ENCODE data around the gene NOL7. TPM values are rescaled to one million over a fixed set of nuclear protein-coding genes. Genes with fewer than 3 reads are reported as not detected.

NOL7 gene
- total and polyA plus RNA-seq, 4 donors, result 25.6 to 43.0 (median 31.0) TPM

GRCh38 chr6:13660893-13661292 is 45.8 kb downstream of the NOL7 start (continued):
- TF ChIP-seq HNF4G (IDR thresholded peaks at IDR 0.05), result no peak

DNA sequence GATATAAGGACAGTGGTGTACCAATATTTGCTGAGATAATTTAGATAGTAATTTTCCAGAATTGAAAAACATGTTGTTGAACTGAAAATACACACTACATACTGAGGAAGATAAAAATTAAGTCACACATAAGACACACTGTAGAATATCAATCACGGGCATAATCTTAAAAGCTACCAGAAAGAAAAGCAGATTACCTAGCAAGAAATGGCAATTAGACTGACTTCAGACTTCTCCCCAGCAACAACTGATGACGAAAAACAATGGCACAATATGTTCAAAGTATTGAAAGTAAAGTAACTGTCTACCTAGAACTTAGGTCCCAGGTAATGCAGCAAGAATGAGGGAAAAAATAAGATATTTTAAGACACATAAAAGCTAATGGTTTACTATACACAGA is 46.5 kb downstream of the NOL7 start:
- H3K9me3 ChIP-seq (ENCODE audit: control insufficient read depth in 4 of 4, low read length in 3 of 4), result peaks cover 0 to 1% (median 0%) of the 10 kb centered on the region in 4 donors
- no peak overlapping the region for H3K9ac ChIP-seq (ENCODE audit: low read depth in 1 of 2, low read length in 2 of 2)
- no peak overlapping the region for H3K4me3 ChIP-seq (ENCODE audit: low read depth in 1 of 3, low read length in 3 of 3)
- peaks cover 3 to 18% (median 13%) of the 10 kb centered on the region in 4 donors for H3K4me1 ChIP-seq (ENCODE audit: control insufficient read depth in 4 of 4, insufficient read depth in 4 of 4, low read length in 3 of 4)
- H3K27me3 ChIP-seq (ENCODE audit: control insufficient read depth in 4 of 4, insufficient read depth in 4 of 4, low read length in 3 of 4), result no peaks in the 10 kb centered on the region
- TF ChIP-seq REST (IDR thresholded peaks at IDR 0.05) (no peak), JUND (IDR thresholded peaks at IDR 0.05) (no peak), YY1 (IDR thresholded peaks at IDR 0.05) (no peak), RAD21 (IDR thresholded peaks at IDR 0.05) (no peak), CTCF (IDR thresholded peaks at IDR 0.05; ENCODE audit: low read depth, low read length, missing input control) (no peak), NR2F2 (IDR thresholded peaks at IDR 0.05) (no peak), SP1 (IDR thresholded peaks at IDR 0.05) (no peak), GABPA (IDR thresholded peaks at IDR 0.05 in 1 of 2, conservative IDR thresholded peaks at IDR 0.05 in 1 of 2) (no peak), FOXA1 (IDR thresholded peaks at IDR 0.05) (no peak), FOXA2 (IDR thresholded peaks at IDR 0.05) (no peak), HNF4G (IDR thresholded peaks at IDR 0.05) (no peak)
- DNase-seq (ENCODE audit: low spot score), result no peak
- WGBS, result 71% methylated on average over 2 of the region's 2 CpGs
- H3K27ac ChIP-seq (ENCODE audit: low read depth in 1 of 2, low read length in 2 of 2), result no peak overlapping the region
- no peaks in the 10 kb centered on the region for H3K36me3 ChIP-seq (ENCODE audit: control insufficient read depth in 4 of 4, insufficient read depth in 3 of 4, low read depth in 1 of 4, low read length in 3 of 4)

DNA sequence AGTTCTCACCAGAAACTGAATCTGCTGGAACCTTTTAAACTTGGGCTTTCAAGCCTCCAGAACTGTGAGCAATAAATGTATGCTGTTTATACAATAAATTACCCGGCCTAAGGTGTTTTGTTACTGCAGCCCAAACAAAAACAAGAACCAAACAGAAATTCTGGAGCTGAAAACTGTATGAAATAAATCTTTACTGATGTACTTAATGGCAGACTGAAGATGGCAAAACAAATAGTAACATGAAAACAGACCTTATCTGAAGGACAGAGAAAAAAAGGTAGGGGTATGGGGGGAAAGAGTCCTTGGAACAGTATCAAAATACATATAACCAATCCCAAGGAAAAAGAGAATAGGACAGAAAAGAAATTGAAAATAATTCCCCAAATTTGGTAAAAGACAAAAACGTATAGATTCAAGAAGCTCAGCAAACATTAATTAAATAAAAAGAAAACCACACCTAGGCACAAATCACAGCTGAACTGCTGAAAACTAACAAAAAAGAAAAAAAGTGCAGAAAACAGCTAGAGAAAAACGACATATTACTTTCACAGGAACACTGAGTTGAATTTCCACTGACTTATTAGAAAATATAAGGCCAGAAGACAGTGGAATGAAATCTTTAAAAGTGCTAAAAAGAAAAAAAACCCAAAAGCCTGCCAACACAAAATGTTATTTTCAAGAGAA is 47.7 kb downstream of the NOL7 start:
- Histone ChIP-seq H3K27ac (ENCODE audit: low read depth in 1 of 2, low read length in 2 of 2) (no peak overlapping the region), H3K36me3 (ENCODE audit: control insufficient read depth in 4 of 4, insufficient read depth in 3 of 4, low read depth in 1 of 4, low read length in 3 of 4) (no peaks in the 10 kb centered on the region), H3K27me3 (ENCODE audit: control insufficient read depth in 4 of 4, insufficient read depth in 4 of 4, low read length in 3 of 4) (no peaks in the 10 kb centered on the region), H3K9ac (ENCODE audit: low read depth in 1 of 2, low read length in 2 of 2) (no peak overlapping the region), H3K4me1 (ENCODE audit: control insufficient read depth in 4 of 4, insufficient read depth in 4 of 4, low read length in 3 of 4) (peaks cover 3 to 18% (median 13%) of the 10 kb centered on the region in 4 donors), H3K4me3 (ENCODE audit: low read depth in 1 of 3, low read length in 3 of 3) (no peak overlapping the region), H3K9me3 (ENCODE audit: control insufficient read depth in 4 of 4, low read length in 3 of 4) (peaks cover 0 to 1% (median 0%) of the 10 kb centered on the region in 4 donors)
- TF ChIP-seq GABPA (IDR thresholded peaks at IDR 0.05 in 1 of 2, conservative IDR thresholded peaks at IDR 0.05 in 1 of 2), result no peak
- DNase-seq (ENCODE audit: low spot score), result no peak
- WGBS, result 79% methylated on average over 3 of the region's 3 CpGs

Data from liver (tissue), 9 donors.